Activated T-cell treated with anti-CD3 and anti-CD28 coated beads, Interleukin-2, amount 50 U/mL, for 4 hours (primary cell): Measurements from ENCODE around the gene PLD6. TPM values are rescaled to one million over a fixed set of nuclear protein-coding genes. Genes with fewer than 3 reads are reported as not detected.

ENCODE experiments used
- ATAC-seq, 2 donors: fragments of 200-7000 bp; cut with Tn5 transposase; one replicate each; pipeline ENCODE4 v1.10.0; 2021
- DNase-seq: peaks from one replicate; pipeline ENCODE4 v3.0.0-alpha.2; 2020
- H3K27me3 Mint-ChIP-seq: one replicate; pipeline ENCODE4 v1.8.0; 2021; ENCODE audit warnings: low read depth, mixed read lengths
- H3K36me3 Mint-ChIP-seq: one replicate; pipeline ENCODE4 v1.8.0; 2022; ENCODE audit warnings: mixed read lengths; ENCODE audit not compliant: insufficient read depth
- H3K4me1 Mint-ChIP-seq: one replicate; pipeline ENCODE4 v1.8.0; 2021; ENCODE audit warnings: low read depth, mixed read lengths
- H3K4me3 Mint-ChIP-seq: one replicate; pipeline ENCODE4 v1.8.0; 2021; ENCODE audit warnings: mild to moderate bottlenecking, moderate library complexity, mixed read lengths
- H3K9me3 Mint-ChIP-seq: one replicate; pipeline ENCODE4 v1.8.0; 2021; ENCODE audit warnings: mixed read lengths
- total RNA-seq, 3 donors: library from RNA; stranded (reverse); gene quantifications; one replicate each; pipeline ENCODE4 v1.2.1, GENCODE V29; 2021

The PLD6 gene
- total RNA-seq, 3 donors from 2014 or later = 27.4 to 38.3 (median 32.7) TPM

DNA sequence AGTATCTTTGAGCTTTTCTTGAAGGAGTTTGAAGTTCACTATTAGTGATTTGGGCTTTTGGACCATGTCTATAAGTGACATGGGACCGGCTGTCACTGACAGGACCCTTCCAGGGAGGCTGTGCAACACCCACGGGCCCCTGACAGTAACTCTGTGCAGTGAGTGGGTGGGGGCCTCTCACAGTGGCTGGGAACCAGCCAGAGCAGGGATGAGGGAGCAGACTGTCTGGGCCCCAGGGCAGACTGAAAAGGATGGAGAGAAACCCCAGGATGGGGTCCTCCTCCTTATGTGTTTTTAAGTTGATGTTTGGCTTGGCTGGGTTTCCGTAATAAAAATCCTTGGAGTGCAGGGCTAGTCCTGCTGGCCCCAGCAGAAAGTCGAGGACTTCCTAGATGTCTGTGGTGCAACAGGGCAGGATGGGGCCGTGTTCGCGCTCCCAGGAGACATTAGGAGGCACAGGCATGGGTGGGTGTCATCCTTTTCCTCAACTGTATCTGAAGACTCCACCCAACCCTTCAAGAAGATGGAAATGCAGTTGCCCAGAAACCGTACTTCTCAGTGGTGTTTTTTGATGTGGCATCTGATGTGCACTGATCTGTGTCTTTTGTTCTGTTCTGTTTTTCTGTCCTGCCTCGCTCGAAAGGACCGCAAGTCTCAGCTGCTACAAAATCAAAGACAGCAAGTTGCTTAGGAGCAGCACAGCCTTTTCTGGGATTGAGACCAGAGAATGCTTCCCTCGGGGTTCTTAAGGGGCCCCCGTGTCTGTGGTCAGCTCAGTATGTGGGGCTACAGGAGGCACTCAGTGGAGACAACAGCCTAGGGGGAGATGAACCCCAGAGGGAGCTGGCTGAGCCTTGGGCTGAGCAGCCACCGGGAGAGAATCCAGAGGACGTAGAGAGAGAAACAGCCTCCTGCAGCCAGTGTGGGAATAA is 24.2 kb downstream of the PLD6 start:
- H3K4me1 Mint-ChIP-seq = peaks cover 94% of the 10 kb centered on the region
- ATAC-seq = peak; percentile 23 to 25
- no peaks in the 10 kb centered on the region for H3K27me3 Mint-ChIP-seq
- H3K4me3 Mint-ChIP-seq = peak overlapping the region; percentile 65
- no peaks in the 10 kb centered on the region for H3K9me3 Mint-ChIP-seq
- no peak for DNase-seq
- peaks cover 29% of the 10 kb centered on the region for H3K36me3 Mint-ChIP-seq

DNA sequence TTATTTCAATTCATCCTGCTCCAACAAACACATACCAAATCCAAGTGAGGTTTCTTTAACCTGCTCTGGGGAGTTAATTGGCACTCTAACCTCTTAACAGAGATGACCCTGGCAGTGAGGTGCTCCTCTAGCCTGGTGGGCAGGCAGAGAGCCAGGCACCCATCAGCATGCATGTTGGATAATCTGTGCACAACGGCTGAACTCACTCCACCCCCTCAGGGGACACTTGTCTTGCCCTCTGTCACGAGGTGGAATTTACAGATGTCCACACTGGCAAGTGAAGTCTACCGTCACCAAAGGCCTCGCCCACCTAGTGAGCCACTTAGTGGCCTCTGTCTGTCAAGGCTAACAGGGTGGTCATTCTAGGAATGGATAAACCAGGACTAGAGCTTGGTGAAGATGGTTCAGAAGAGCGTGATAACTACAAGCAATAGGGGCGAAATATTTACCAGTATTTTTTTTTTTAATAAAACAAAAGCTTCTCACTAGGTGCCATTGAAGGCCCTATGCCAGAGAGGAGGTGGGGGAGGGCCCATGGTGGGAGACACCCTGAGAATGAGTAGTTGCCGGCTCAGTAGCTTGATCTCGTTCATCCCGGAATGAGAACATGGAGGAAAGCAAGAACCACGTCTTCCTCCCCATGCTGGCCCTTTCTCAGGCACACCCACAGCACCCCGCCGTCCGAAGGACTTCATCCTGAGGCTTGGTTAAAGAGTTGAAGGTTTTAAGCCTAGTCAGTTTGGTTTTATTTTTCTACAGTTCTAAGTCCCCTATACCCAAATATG is 25.2 kb downstream of the PLD6 start:
- H3K4me3 Mint-ChIP-seq = peak overlapping the region; percentile 22
- no peaks in the 10 kb centered on the region for H3K27me3 Mint-ChIP-seq

DNA sequence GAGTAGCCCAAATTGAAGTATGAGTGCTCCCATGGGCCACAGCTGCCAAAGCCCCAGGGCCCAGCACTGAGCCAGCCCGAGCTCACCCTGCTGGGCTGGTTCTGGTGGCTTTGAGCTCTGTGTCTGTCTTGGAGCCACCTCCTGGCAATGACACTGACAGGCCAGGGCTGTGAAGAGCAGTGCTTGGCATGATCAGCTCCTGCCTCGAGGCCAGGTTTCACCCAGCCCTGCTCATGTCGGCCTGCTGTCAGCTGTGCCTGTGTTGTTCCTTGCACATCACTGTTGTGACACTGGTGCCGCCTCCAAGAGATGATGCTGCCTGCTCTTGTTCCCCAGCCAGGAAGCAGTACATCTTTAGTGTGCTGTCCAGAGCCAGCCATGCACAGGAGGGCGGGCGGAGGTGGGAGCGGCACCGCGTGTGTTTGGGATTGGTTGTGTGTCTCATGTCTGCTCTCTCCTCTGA is 26.0 kb downstream of the PLD6 start:
- peak overlapping the region; percentile 41 for H3K4me3 Mint-ChIP-seq
- H3K36me3 Mint-ChIP-seq = peaks cover 26% of the 10 kb centered on the region
- no peak for DNase-seq
- H3K4me1 Mint-ChIP-seq = peaks cover 92% of the 10 kb centered on the region
- H3K27me3 Mint-ChIP-seq = no peaks in the 10 kb centered on the region
- peak in 1 of 2 donors; percentile 9 for ATAC-seq
- H3K9me3 Mint-ChIP-seq = no peaks in the 10 kb centered on the region

More for the DNA sequence above, 25.2 kb downstream of the PLD6 start:
- DNase-seq (no peak), ATAC-seq (no peak)
- H3K4me1 Mint-ChIP-seq = peaks cover 92% of the 10 kb centered on the region
- H3K9me3 Mint-ChIP-seq = no peaks in the 10 kb centered on the region
- H3K36me3 Mint-ChIP-seq = peaks cover 32% of the 10 kb centered on the region

DNA sequence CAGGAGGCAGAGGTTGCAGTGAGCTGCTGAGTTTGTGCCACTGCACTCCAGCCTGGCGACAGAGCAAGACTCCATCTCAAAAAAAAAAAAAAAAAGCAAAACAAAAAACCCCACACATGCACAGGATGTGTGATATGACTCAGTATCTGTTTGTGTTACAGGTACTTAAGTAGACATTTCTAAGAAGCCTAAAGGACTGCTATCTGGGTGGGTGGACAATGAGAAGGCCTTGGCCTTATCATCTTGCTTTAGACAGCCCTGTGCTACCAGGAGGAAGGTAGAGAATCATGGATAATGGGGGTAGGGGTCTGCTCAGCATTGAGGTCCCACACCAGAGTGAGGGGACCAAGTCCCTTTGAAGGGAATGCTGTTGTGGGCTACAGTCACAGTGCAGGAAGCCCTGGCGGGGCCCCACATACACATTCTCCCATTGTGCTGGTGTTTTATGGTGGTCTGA is 26.7 kb downstream of the PLD6 start:
- Mint-ChIP-seq H3K27me3 (no peaks in the 10 kb centered on the region), H3K9me3 (no peaks in the 10 kb centered on the region), H3K4me3 (peak overlapping the region; percentile 41), H3K36me3 (peaks cover 26% of the 10 kb centered on the region), H3K4me1 (peaks cover 91% of the 10 kb centered on the region)
- peak; percentile 67 to 72 for ATAC-seq
- no peak for DNase-seq

DNA sequence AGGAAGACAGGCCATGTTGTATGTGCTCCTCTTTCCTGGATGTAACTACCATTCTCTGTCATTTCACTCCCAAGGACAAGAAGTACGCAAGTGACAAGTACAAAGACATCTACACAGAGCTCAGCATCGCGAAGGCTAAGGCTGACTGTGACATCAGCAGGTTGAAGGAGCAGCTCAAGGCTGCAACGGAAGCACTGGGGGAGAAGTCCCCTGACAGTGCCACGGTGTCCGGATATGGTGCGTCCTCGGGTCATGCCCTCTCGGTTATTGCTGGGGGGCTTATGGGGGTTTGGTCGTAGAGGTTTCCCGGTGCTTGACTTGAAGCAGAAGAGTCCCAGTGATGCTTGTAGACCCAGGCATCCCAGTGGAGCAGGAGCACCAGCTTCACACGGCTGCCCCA is 29.0 kb downstream of the PLD6 start:
- Mint-ChIP-seq H3K4me3 (peak overlapping the region; percentile 40), H3K4me1 (peaks cover 86% of the 10 kb centered on the region), H3K27me3 (no peaks in the 10 kb centered on the region), H3K9me3 (no peaks in the 10 kb centered on the region), H3K36me3 (peaks cover 31% of the 10 kb centered on the region)
- no peak for ATAC-seq
- DNase-seq = no peak

DNA sequence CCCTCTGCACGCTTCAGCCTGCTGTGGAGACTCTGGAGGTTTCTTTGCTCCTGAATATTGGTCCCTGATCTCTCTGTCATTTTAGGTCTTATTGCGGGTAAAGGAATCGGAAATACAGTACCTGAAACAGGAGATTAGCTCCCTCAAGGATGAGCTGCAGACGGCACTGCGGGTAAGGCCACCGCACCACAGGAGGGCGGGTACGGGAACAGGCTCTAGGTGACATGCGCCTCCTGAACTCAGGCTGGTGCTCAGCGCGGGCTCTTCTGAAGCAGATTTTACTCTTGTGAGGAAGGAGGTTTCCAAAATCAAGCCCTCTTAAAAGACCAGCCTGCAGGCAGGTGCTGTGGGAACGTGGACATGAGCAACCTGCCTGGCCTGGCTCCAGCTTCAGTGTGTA is 29.8 kb downstream of the PLD6 start:
- H3K9me3 Mint-ChIP-seq = no peaks in the 10 kb centered on the region
- H3K27me3 Mint-ChIP-seq = no peaks in the 10 kb centered on the region
- peak overlapping the region; percentile 40 for H3K4me3 Mint-ChIP-seq
- peaks cover 33% of the 10 kb centered on the region for H3K36me3 Mint-ChIP-seq
- H3K4me1 Mint-ChIP-seq = peaks cover 84% of the 10 kb centered on the region
- peak in 1 of 2 donors; percentile 33 for ATAC-seq
- no peak for DNase-seq

DNA sequence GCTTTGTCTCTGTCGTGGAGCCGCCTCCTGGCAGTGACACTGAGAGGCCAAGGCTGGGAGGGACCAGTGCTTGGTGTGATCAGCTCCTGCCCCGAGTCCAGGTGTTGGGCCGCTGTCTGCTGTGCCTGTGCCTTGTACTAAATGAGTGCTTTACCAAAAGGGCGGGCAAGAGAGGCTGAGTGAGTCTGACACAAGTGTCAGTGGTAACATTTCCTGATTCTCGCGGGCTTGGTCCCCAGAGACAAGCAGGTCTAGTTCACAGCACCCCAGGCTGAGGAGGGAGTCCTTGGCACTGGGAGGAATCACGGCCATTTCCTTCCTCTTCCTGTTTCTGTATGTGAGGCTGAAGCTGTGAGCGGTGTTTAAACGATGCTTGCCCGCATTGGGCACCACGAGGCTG is 30.2 kb downstream of the PLD6 start:
- Mint-ChIP-seq H3K9me3 (no peaks in the 10 kb centered on the region), H3K36me3 (peaks cover 33% of the 10 kb centered on the region), H3K4me3 (peak overlapping the region; percentile 40), H3K27me3 (no peaks in the 10 kb centered on the region), H3K4me1 (peaks cover 86% of the 10 kb centered on the region)
- DNase-seq = no peak
- ATAC-seq = peak in 1 of 2 donors; percentile 15

DNA sequence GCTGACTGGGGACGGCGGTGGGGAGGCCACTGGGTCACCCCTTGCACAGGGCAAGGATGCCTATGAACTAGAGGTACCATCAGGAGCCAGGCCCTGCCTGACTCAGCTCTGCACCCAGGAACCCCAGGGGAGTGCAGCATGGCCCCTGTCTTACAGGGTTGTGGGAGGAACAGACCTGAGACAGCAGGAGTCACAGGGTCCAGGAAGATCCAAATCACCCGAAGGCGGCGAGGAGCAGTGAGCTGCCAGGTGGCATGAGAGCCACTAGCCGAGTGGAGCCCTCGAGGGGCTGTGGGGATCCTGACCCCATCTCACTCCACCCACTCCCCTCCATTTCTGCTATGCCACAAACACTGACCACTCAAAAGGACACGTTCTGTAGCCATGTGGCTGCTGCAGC is 30.8 kb downstream of the PLD6 start:
- peaks cover 28% of the 10 kb centered on the region for H3K36me3 Mint-ChIP-seq
- peaks cover 84% of the 10 kb centered on the region for H3K4me1 Mint-ChIP-seq
- no peaks in the 10 kb centered on the region for H3K9me3 Mint-ChIP-seq
- ATAC-seq (no peak), DNase-seq (no peak)
- H3K4me3 Mint-ChIP-seq = no peak overlapping the region
- no peaks in the 10 kb centered on the region for H3K27me3 Mint-ChIP-seq

DNA sequence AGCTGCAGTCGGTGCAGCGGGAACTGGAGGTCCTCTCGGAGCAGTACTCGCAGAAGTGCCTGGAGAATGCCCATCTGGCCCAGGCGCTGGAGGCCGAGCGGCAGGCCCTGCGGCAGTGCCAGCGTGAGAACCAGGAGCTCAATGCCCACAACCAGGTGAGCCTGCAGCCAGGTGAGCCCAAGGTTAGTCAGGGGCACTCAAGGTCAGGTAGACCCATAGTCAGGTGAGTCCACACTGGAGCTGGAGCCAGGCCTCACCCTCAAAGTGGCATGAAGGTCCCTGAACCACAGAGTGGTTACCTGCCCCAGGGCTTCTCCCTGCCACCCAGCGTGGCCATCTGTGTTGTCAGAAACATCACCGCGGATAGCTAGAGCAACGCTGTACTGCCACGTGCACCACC is 32.2 kb downstream of the PLD6 start:
- H3K27me3 Mint-ChIP-seq = no peaks in the 10 kb centered on the region
- DNase-seq (no peak), ATAC-seq (no peak)
- H3K4me3 Mint-ChIP-seq = no peak overlapping the region
- peaks cover 26% of the 10 kb centered on the region for H3K36me3 Mint-ChIP-seq
- H3K9me3 Mint-ChIP-seq = no peaks in the 10 kb centered on the region
- peaks cover 80% of the 10 kb centered on the region for H3K4me1 Mint-ChIP-seq

DNA sequence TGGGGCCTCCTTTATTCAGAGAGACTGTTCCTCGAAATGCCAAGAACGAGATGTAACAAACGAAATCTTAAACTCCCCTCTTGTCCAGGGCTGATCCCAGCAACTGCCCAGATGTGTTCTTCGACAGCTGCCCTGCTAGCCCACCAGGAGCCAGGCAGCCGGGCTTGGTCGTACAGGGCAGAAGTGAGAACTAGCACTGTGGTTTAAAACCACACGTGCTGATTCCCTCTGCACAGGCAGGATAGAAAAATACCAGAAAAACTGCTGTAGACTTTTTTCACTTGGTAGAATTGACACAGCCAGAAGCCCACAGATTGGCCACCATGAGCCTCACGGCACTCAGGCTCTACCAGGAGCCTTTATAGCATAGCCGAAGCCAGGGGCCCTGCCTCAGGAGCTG is 33.1 kb downstream of the PLD6 start:
- peaks cover 78% of the 10 kb centered on the region for H3K4me1 Mint-ChIP-seq

DNA sequence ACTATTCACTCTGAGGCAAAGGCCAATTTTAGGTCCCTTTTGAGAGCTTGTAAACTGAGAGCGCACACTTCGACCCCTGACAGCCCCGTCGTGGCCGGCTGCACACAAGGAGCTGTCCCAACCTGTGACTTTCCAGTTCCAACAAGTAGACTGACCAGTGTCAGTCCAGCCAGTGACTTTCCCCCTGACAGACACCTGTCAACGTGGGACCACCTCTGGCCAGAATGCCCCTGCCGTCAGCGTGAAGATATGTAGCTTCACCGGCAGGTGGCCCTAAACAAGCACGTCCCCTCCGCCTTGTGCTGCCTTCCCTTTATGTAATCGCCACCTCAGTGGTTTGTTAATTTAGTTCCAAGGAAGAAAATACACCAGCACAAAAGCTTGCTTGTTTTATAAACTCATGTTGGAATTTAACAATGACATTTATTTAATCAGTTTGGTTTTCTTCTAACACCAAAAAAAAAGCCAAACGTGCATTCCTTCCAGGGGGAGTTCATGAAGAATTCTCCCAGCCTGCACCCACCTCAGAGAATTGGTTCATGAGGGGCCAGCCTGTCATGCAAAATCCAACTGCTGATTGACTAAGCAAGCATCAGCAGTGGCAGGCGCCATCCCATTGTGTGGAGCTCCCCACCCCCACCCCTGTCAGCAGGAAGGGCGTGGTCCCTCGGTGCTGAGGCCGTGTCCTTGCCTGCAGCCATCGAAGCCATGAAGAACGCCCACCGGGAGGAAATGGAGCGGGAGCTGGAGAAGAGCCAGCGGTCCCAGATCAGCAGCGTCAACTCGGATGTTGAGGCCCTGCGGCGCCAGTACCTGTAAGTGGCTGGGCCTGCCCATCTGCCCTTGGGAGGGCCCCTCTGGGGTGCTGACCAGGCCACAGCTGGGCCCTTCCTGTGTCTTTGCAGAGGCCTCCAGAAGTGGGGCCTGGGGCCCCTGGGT is 33.9 kb downstream of the PLD6 start:
- no peak overlapping the region for H3K4me3 Mint-ChIP-seq
- peaks cover 73% of the 10 kb centered on the region for H3K4me1 Mint-ChIP-seq
- DNase-seq = no peak
- H3K36me3 Mint-ChIP-seq = peaks cover 27% of the 10 kb centered on the region
- H3K9me3 Mint-ChIP-seq = no peaks in the 10 kb centered on the region
- no peaks in the 10 kb centered on the region for H3K27me3 Mint-ChIP-seq
- no peak for ATAC-seq

More for the DNA sequence above, 33.1 kb downstream of the PLD6 start:
- Mint-ChIP-seq H3K4me3 (no peak overlapping the region), H3K36me3 (peaks cover 28% of the 10 kb centered on the region), H3K9me3 (no peaks in the 10 kb centered on the region), H3K27me3 (no peaks in the 10 kb centered on the region)
- DNase-seq (no peak), ATAC-seq (no peak)

DNA sequence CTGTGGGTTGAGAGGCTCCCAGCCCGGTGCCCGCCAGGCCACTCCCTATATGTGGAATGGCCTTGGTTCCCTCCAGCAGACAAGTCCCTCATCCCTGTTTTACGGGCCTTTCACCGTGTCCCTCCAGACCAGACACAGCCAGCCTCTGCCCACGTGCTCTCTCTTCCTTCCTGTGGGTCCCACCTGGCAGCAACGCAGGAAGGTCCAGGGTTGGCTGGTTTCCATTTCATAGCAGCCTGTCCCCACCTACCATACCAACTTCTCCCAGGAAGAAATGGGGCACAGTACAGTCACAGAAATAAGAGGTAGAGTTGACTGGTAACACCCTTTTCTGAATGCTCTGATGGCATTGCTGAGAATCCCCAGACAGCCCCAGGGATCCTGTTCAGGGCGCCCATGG is 34.9 kb downstream of the PLD6 start:
- Mint-ChIP-seq H3K9me3 (no peaks in the 10 kb centered on the region), H3K27me3 (no peaks in the 10 kb centered on the region), H3K4me1 (peaks cover 65% of the 10 kb centered on the region), H3K36me3 (peaks cover 25% of the 10 kb centered on the region), H3K4me3 (no peak overlapping the region)
- ATAC-seq (no peak), DNase-seq (no peak)

DNA sequence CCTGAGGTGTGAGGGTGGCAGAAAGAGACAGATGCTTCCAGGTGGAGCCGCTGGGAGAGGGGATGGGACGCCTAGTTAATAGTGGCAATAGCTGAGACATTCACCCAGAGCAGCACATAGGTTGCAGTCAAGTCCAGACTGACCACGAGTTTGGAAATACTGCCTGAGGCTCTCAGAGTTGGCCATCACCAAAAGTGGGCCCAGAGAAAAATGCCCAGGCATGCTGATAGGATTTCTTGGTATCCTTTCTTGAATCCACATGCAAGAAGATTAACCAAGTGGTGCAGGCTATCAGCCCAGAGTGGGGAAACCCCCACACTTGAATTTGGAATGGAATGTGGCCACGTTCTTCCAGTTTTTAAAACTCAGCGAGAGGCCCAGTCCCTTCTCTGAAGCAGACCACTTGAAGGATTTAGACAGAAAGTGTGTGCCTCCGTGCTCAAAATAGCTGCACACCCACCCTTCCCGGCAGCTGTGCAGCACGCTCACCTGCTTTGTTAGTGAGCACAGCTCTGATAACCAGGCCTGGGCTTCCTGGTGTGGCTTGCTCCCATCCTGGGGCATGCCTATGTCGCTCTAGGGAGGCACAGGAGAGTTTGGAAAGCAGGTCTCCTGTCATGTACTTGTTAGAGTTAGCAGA is 35.7 kb downstream of the PLD6 start:
- Mint-ChIP-seq H3K4me1 (peaks cover 57% of the 10 kb centered on the region), H3K9me3 (no peaks in the 10 kb centered on the region), H3K4me3 (no peak overlapping the region), H3K27me3 (no peaks in the 10 kb centered on the region), H3K36me3 (peaks cover 27% of the 10 kb centered on the region)
- ATAC-seq (no peak), DNase-seq (no peak)
